ENCODE results near the gene ADCY7. TPM values are rescaled to one million over a fixed set of nuclear protein-coding genes. Genes with fewer than 3 reads are reported as not detected.

ADCY7 gene
- total RNA-seq, 1 experiment from 2014 or later: 34.2 TPM

DNA sequence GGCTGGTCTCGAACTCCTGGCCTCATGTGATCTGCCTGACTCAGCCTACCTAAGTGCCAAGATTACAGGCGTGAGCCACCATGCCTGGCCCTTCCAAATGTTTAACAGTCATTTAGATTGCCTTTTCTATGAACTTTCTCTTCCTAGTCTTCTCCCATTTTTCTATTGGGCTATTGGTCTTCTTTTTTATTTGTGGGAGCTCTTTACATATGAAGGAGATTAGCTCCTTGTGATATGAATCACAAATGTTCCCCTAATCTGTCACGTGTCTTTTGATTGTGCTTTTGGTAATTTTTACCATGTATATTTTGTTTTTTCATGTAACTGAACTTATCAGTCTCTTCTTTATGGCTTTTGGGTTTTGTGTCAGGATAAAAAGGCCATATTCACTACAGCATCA is 11.9 kb downstream of the ADCY7 start:
- H4K20me1 ChIP-seq (ENCODE audit: insufficient read depth): no peaks in the 10 kb centered on the region
- no peaks in the 10 kb centered on the region for H3K9me3 ChIP-seq (ENCODE audit: control insufficient read depth in 1 of 2, insufficient read depth in 1 of 2, low read depth in 1 of 2, low read length in 2 of 2)
- H3K36me3 ChIP-seq (ENCODE audit: control insufficient read depth in 1 of 2, insufficient read depth in 2 of 2, low read length in 2 of 2): no peaks in the 10 kb centered on the region
- POLR2A ChIA-PET: no interaction called here
- H2AFZ ChIP-seq (ENCODE audit: low read depth, low read length, poor library complexity, severe bottlenecking): no peak overlapping the region
- RAD21 ChIA-PET (ENCODE audit: low non-redundant PET in 1 of 2, low total read pairs in 2 of 2, uncharacterized antibody in 2 of 2, unreplicated experiment in 2 of 2): no interaction called here
- no peak overlapping the region for H3K27ac ChIP-seq (ENCODE audit: low read depth, low read length)
- no peaks in the 10 kb centered on the region for H3K27me3 ChIP-seq (ENCODE audit: insufficient read depth, low read length)
- H3K9me2 ChIP-seq (ENCODE audit: insufficient read depth): no peaks in the 10 kb centered on the region
- H3K4me2 ChIP-seq (ENCODE audit: low read length): no peak overlapping the region
- ATAC-seq: no peak
- H3K9ac ChIP-seq (ENCODE audit: low read length): no peak overlapping the region
- TF ChIP-seq, protein P1, sequence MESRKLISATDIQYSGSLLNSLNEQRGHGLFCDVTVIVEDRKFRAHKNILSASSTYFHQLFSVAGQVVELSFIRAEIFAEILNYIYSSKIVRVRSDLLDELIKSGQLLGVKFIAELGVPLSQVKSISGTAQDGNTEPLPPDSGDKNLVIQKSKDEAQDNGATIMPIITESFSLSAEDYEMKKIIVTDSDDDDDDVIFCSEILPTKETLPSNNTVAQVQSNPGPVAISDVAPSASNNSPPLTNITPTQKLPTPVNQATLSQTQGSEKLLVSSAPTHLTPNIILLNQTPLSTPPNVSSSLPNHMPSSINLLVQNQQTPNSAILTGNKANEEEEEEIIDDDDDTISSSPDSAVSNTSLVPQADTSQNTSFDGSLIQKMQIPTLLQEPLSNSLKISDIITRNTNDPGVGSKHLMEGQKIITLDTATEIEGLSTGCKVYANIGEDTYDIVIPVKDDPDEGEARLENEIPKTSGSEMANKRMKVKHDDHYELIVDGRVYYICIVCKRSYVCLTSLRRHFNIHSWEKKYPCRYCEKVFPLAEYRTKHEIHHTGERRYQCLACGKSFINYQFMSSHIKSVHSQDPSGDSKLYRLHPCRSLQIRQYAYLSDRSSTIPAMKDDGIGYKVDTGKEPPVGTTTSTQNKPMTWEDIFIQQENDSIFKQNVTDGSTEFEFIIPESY (IDR thresholded peaks at IDR 0.05; ENCODE audit: extremely low read depth, insufficient replicate concordance, low read length): no peak
- TF ChIP-seq ZNF274 (IDR thresholded peaks at IDR 0.05; ENCODE audit: low read depth, low read length) (no peak), ZFX (IDR thresholded peaks at IDR 0.05) (no peak), YY1 (IDR thresholded peaks at IDR 0.05; ENCODE audit: extremely low read depth, insufficient replicate concordance, low read depth, low read length) (no peak), EZH2 (IDR thresholded peaks at IDR 0.05) (no peak), SRF (IDR thresholded peaks at IDR 0.05; ENCODE audit: low read depth) (no peak), ELF1 (IDR thresholded peaks at IDR 0.05; ENCODE audit: borderline replicate concordance, low read depth) (no peak), POLR2AphosphoS5 (IDR thresholded peaks at IDR 0.05; ENCODE audit: low read depth, low read length) (no peak), EZH2phosphoT487 (IDR thresholded peaks at IDR 0.05; ENCODE audit: borderline replicate concordance) (no peak), CBX3 (IDR thresholded peaks at IDR 0.05; ENCODE audit: low read depth) (no peak), TCF7L2 (IDR thresholded peaks at IDR 0.05; ENCODE audit: borderline replicate concordance, extremely low read depth, insufficient read depth, insufficient read length) (no peak), RAD21 (IDR thresholded peaks at IDR 0.05; ENCODE audit: low read depth) (no peak), FOSL1 (IDR thresholded peaks at IDR 0.05; ENCODE audit: low read depth) (no peak), EGR1 (IDR thresholded peaks at IDR 0.05; ENCODE audit: low read depth) (no peak), CEBPB (IDR thresholded peaks at IDR 0.05; ENCODE audit: low read depth) (no peak)
- TF ChIP-seq, protein P2, sequence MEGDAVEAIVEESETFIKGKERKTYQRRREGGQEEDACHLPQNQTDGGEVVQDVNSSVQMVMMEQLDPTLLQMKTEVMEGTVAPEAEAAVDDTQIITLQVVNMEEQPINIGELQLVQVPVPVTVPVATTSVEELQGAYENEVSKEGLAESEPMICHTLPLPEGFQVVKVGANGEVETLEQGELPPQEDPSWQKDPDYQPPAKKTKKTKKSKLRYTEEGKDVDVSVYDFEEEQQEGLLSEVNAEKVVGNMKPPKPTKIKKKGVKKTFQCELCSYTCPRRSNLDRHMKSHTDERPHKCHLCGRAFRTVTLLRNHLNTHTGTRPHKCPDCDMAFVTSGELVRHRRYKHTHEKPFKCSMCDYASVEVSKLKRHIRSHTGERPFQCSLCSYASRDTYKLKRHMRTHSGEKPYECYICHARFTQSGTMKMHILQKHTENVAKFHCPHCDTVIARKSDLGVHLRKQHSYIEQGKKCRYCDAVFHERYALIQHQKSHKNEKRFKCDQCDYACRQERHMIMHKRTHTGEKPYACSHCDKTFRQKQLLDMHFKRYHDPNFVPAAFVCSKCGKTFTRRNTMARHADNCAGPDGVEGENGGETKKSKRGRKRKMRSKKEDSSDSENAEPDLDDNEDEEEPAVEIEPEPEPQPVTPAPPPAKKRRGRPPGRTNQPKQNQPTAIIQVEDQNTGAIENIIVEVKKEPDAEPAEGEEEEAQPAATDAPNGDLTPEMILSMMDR (IDR thresholded peaks at IDR 0.05 in 2 of 3, conservative IDR thresholded peaks at IDR 0.05 in 1 of 3; ENCODE audit: borderline replicate concordance in 1 of 3, insufficient read depth in 1 of 3, low read depth in 2 of 3, low read length in 2 of 3): no peak
- TF ChIP-seq, protein P3, sequence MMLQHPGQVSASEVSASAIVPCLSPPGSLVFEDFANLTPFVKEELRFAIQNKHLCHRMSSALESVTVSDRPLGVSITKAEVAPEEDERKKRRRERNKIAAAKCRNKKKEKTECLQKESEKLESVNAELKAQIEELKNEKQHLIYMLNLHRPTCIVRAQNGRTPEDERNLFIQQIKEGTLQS (IDR thresholded peaks at IDR 0.05): no peak
- TF ChIP-seq, protein P4, sequence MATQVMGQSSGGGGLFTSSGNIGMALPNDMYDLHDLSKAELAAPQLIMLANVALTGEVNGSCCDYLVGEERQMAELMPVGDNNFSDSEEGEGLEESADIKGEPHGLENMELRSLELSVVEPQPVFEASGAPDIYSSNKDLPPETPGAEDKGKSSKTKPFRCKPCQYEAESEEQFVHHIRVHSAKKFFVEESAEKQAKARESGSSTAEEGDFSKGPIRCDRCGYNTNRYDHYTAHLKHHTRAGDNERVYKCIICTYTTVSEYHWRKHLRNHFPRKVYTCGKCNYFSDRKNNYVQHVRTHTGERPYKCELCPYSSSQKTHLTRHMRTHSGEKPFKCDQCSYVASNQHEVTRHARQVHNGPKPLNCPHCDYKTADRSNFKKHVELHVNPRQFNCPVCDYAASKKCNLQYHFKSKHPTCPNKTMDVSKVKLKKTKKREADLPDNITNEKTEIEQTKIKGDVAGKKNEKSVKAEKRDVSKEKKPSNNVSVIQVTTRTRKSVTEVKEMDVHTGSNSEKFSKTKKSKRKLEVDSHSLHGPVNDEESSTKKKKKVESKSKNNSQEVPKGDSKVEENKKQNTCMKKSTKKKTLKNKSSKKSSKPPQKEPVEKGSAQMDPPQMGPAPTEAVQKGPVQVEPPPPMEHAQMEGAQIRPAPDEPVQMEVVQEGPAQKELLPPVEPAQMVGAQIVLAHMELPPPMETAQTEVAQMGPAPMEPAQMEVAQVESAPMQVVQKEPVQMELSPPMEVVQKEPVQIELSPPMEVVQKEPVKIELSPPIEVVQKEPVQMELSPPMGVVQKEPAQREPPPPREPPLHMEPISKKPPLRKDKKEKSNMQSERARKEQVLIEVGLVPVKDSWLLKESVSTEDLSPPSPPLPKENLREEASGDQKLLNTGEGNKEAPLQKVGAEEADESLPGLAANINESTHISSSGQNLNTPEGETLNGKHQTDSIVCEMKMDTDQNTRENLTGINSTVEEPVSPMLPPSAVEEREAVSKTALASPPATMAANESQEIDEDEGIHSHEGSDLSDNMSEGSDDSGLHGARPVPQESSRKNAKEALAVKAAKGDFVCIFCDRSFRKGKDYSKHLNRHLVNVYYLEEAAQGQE (IDR thresholded peaks at IDR 0.05; ENCODE audit: low read depth): no peak
- H3K4me1 ChIP-seq (ENCODE audit: control insufficient read depth in 1 of 2, insufficient read depth in 2 of 2, low read length in 2 of 2): no peaks in the 10 kb centered on the region
- BruUV-seq (replicated peaks): no TSS peak
- peaks cover 10% of the 10 kb centered on the region; the same call in 1 of the 2 replicates for H3K79me2 ChIP-seq (ENCODE audit: insufficient read depth, low read length)
- no peak overlapping the region for H3K4me3 ChIP-seq (replicated peaks in 1 of 2; ENCODE audit: low read depth in 1 of 2, low read length in 2 of 2)
- CTCF ChIA-PET: no interaction called here
- no peak for DNase-seq (ENCODE audit: low read depth, low spot score)
- intact Hi-C loops (cut with micrococcal nuclease): no loop called here
